Ishikawa (cell line): ENCODE results near the gene KRTAP4-12.

Source experiments
- CEBPB ChIP-seq: IDR thresholded peaks from 2 replicates; pipeline ENCODE4 v1.6.1; 2012
- CREB1 ChIP-seq: IDR thresholded peaks from 2 replicates; pipeline ENCODE4 v1.6.1; 2012; ENCODE audit warnings: low read depth
- EGR1 ChIP-seq: IDR thresholded peaks from 2 replicates; pipeline ENCODE4 v1.6.1; 2012
- EP300 ChIP-seq: IDR thresholded peaks from 2 replicates; pipeline ENCODE4 v1.6.1; 2012; ENCODE audit warnings: borderline replicate concordance
- FOXM1 ChIP-seq: IDR thresholded peaks from 2 replicates; pipeline ENCODE4 v1.6.1; 2012; ENCODE audit warnings: low read depth, borderline replicate concordance
- MAX ChIP-seq: IDR thresholded peaks from 2 replicates; pipeline ENCODE4 v1.6.1; 2012
- NFIC ChIP-seq: IDR thresholded peaks from 2 replicates; pipeline ENCODE4 v1.6.1; 2012
- RAD21 ChIP-seq: IDR thresholded peaks from 2 replicates; pipeline ENCODE4 v1.6.1; 2012; ENCODE audit warnings: low read depth
- REST ChIP-seq: IDR thresholded peaks from 2 replicates; pipeline ENCODE4 v1.6.1; 2012; ENCODE audit warnings: low read depth, mild to moderate bottlenecking
- TAF1 ChIP-seq: IDR thresholded peaks from 2 replicates; pipeline ENCODE4 v1.6.1; 2012; ENCODE audit warnings: low read depth, mild to moderate bottlenecking
- USF1 ChIP-seq: IDR thresholded peaks from 2 replicates; pipeline ENCODE4 v1.6.1; 2012
- YY1 ChIP-seq: IDR thresholded peaks from 2 replicates; pipeline ENCODE4 v1.6.1; 2012; ENCODE audit warnings: low read depth
- ZBTB7A ChIP-seq: IDR thresholded peaks from 2 replicates; pipeline ENCODE4 v1.6.1; 2012; ENCODE audit warnings: low read depth

DNA sequence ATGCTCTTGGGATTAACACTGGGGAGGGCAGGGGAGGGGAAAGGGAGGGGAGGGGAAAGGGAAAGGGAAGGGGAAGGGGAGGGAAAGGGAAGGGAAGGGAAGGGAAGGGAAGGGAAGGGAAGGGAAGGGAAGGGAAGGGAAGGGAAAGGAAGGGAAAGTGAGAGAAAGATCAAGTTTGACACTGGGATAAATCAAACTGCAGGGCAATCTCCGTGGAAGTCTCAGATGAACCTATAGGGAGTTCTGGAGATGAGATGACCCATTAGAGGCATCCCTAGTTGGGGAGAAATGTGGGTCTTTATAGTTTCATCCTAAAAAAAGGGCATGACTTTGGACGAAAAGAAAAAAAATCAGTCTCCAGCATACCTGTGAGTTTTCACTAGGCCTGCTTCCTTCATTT is 2.2 kb downstream of the KRTAP4-12 start:
- no peak for TF ChIP-seq EGR1
- no peak for TF ChIP-seq CEBPB
- TF ChIP-seq MAX: no peak
- TF ChIP-seq ZBTB7A: no peak
- no peak for TF ChIP-seq REST
- no peak for TF ChIP-seq TAF1
- no peak for TF ChIP-seq FOXM1
- no peak for TF ChIP-seq RAD21
- no peak for TF ChIP-seq USF1
- no peak for TF ChIP-seq YY1
- no peak for TF ChIP-seq EP300
- TF ChIP-seq NFIC: no peak
- no peak for TF ChIP-seq CREB1
